ENCODE measurements around the gene DEPDC1B.
A peak's percentile ranks its signal among the peaks of the same experiment; 100 is the strongest.

GRCh38 chr5:60699609-60700415 is at the start of gene DEPDC1B:
- TF ChIP-seq CTCF (IDR thresholded peaks at IDR 0.05) (peak in 1 of 6 experiments; percentile 3), POLR2A (IDR thresholded peaks at IDR 0.05) (peak in 1 of 4 donors; percentile 50)

Measured in esophagus squamous epithelium (tissue), 4 donors.